Activated CD4-positive, alpha-beta T cell treated with anti-CD3 and anti-CD28 coated beads, Interleukin-10, Interleukin-2, amounts not matched to agents 100 ng/mL and 50 ng/mL, durations not matched to agents 16 hours and 8 hours (primary cell): ENCODE data around the gene KLHL7.
"Not testable (repeated sequence)": the region's sequence is repeated elsewhere in the genome, so short reads cannot be mapped to it uniquely, and the experiment has no call there.

Experiments
- DNase-seq: peaks from one replicate; pipeline ENCODE4 v3.0.0-alpha.2; 2020

The KLHL7 gene

DNA sequence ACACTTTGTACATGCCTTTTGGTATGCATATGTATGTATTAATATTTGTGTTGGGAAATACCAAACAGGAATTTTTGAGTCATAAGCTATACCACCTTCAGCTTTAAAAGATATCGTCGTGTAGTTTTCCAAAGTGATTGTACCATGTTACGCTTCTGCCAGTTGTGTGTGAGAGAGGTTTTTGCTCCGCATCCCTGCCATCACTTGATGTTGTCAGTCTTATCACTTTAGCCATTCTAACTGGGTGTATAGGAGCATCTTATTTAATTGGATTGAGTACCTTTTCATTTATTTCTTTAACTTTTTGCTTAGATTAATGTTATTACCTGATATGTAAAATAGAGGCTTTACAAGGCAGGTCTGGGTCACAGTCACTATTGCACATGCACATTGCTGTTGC, 3.4 kb downstream of the KLHL7 start:
- no peak for DNase-seq

DNA sequence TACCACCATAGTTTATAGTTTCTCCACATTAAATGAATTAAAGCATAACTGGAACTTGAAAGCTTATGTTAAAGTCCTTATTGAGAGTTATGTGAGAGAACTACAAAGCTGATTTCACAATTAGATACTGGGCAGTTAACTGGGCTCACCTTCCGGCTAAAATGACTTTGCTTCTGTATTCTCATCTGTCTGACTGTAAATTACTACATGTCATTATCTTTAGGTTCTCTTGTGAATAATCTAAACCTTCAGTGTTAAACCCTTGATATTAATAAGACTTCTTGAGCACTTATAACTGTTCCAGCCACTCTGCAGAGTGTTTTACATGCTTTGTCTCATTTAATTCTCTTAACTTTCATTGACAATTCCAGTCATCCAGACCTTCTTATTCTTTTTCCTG, 3.9 kb downstream of the KLHL7 start:
- no peak for DNase-seq

GRCh38 chr7:23114896-23115295, 9.3 kb downstream of the KLHL7 start:
- DNase-seq: no peak

GRCh38 chr7:23115991-23116390, 10.4 kb downstream of the KLHL7 start:
- no peak for DNase-seq

DNA sequence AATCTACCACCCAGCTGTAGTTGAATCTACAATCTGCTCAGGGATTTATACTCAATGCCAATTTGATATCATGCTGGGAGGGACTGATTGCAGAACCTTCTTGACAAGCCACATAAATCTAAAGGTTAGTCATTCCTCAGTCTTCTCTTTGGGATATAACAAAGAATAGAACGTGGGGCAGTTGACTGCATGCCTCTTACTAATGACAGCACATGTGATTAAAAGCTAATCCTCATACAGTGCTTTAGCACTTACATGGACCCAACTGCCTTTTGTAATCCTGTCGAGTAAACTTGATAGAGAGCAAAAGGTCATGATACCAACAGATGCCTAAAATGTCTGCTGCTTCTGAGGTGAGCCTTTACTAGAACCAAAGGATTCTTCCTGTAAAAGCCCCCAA, 12.3 kb downstream of the KLHL7 start:
- no peak for DNase-seq

- DNase-seq: peak; percentile 17
Observed at GRCh38 chr7:23120106-23120505, 14.5 kb downstream of the KLHL7 start.

DNA sequence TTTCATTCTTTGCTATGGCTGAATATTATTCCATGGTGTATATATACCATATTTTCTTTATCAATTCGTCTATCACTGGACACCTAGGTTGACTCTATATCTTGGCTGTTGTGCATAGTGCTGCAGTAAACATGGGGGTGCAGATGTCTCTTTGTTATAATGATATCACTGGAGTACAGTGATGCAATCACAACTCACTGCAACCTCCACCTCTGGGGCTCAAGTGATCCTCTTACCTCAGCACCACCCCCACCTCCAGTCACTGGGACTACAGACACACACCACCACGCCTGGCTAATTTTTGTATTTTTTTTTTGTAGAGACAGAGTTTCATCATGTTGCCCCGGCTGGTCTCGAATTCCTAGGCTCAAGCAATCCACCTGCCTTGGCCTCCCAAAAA, 15.6 kb downstream of the KLHL7 start:
- no peak for DNase-seq

DNA sequence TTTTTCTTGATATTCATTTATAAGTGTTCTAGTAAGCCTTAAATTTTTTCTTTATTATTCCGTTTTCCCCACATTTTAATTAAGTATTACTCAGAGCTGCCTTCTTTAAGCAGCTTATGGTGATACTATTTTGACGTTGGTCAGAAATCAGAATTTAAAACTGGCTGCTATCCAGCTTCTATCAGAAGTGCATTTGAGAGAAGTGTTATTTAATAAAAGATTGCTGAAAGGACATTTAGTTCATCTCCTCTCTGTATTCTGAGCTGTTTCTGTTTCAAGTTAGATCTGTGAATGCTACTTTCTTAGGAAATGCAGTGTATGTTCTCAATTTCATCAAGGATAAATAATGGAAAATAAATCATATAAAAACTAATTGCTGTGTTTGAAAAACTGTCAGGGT, 17.4 kb downstream of the KLHL7 start:
- no peak for DNase-seq

DNA sequence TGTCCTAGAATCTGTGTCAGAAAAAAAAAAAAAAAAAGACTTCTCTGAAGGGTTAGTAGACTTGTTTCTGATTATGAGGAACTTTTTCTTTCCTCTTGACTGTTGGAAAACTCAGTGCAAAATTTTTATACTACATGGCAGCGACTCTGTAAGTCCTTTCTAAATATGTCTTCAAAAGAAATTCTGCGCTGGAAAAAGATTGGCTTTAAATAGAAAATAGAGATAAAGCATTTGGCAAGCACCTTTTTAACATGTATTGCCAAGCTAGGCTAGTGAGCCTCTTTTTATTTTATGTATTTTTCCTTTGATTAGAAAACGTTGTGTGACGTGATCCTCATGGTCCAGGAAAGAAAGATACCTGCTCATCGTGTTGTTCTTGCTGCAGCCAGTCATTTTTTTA, 17.9 kb downstream of the KLHL7 start:
- no peak for DNase-seq

GRCh38 chr7:23129036-23129435, 23.5 kb downstream of the KLHL7 start:
- no peak for DNase-seq

DNA sequence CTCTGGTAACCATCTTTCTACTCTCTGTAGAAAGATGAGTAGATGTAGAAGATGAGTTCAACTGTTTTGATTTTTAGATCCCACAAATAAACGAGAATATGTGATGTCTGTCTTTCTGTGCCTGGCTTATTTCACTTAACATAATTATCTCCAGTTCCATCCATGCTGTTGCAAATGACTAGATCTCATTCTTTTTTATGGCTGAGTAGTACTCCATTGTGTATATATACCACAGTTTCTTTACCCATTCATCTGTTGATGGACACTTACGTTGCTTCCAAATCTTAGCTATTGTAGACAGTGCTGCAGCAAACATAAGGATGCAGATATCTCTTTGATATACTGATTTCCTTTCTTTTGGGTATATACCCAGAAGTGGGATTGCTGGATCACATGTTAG, 26.2 kb downstream of the KLHL7 start:
- not testable (repeated sequence) for DNase-seq

DNA sequence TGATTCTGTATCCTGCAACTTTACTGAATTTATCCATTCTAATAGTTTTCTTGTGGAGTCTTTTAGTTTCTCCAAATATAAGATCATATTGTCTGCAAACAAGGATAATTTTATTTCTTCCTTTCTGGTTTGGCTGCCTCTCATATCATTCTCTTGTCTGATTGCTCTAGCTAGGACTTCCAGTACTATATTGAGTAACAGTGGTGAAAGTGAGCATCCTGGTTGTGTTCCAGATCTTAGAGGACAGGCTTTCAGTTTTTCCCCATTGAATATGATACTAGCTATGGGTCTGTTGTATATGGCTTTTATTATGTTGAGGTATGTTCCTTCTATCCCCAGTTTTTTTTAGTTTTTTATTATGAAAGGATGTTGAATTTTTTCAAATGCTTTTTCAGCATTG, 28.2 kb downstream of the KLHL7 start:
- no peak for DNase-seq

GRCh38 chr7:23135755-23136154, 30.2 kb downstream of the KLHL7 start:
- no peak for DNase-seq

DNA sequence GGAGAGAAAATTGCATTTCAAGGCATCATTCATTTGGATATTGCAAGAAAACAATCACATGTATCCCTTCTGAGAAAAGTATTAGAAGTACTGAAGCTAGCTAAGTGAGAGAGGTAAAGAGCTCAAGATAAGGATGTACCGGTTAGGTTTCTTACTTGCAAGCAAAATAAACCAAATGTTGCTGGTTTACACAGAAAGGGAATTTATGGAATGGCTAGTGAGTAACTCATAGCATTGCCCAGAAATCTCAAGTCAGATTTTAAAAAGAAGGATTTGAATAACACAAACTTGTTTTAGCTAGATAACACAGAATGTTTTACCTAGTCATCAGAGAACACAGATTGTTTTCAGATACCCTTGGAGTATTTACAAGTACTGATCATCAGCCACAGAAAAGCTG, 30.6 kb downstream of the KLHL7 start:
- no peak for DNase-seq

DNA sequence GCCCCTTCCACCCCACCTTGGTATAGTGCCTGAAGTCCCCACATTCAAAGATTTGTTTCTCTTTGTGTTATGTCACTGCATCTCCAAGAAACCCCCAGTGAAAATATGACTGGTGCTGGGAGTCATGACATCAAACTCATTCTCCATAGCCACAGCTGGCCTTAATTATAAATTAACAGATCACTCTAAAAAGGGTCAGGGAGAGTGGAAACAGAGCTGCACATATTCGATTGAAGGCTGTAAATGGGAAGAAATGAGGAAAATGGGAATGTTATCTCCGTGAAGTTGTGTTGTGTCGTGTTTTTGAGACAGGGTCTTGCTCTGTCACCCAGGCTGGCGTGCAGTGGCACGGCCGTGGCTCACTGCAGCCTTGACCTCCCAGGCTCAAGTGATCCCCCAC, 52.1 kb downstream of the KLHL7 start:
- DNase-seq: no peak

- DNase-seq: no peak
Observed at GRCh38 chr7:23158546-23158945, 53.0 kb downstream of the KLHL7 start.

GRCh38 chr7:23161482-23161881, 55.9 kb downstream of the KLHL7 start:
- no peak for DNase-seq

DNA sequence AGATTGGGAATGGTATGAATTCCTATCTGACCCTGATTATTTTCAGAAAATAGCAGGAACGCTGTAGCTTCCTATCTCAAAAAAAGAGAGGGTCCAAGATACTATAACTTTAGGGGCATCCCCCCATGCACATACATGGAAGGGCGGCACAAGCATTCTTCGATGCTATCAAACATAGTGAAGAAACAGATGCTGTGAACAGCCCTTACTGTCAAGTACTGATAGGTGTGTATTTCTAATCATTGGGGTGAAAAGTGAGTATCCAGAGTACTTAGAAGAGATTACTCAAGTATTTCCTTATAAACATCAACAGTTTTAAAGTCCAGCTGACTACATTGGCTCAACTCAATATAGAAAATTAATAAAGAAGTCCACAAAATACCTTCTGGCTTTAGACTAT, 59.3 kb downstream of the KLHL7 start:
- DNase-seq: no peak

DNA sequence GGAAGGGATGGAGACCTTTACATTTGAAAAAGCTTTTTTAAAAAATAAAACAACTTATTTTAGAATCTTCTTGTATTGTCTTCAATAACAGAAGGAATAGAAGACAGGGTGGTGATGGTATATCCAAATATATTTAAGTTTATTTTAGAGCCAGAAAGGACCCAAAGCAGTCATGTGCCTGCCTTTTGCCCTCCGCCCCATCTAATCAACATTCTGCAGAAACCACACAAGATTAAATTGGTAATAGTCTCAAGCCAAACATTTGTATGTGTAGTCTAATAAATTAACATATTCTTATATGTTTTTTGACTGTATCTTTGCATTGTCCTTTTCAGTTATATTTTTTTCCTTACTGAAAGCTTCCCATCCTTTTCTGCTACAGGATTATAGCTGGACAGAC, 59.7 kb downstream of the KLHL7 start:
- no peak for DNase-seq

DNA sequence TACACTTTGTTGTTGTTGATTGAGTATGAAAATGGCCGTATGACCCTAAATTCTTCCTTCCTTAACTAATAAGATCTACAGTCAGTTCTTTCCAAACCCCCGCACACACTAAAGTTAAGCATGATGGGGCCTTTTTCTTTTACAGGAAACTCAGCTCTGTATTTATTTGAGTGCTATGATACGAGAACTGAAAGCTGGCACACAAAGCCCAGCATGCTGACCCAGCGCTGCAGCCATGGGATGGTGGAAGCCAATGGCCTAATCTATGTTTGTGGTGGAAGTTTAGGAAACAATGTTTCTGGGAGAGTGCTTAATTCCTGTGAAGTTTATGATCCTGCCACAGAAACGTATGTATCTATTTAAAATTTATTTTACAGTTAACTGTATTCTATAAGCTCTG, 62.1 kb downstream of the KLHL7 start:
- DNase-seq: no peak

GRCh38 chr7:23168111-23168885, 62.7 kb downstream of the KLHL7 start:
- DNase-seq: no peak

DNA sequence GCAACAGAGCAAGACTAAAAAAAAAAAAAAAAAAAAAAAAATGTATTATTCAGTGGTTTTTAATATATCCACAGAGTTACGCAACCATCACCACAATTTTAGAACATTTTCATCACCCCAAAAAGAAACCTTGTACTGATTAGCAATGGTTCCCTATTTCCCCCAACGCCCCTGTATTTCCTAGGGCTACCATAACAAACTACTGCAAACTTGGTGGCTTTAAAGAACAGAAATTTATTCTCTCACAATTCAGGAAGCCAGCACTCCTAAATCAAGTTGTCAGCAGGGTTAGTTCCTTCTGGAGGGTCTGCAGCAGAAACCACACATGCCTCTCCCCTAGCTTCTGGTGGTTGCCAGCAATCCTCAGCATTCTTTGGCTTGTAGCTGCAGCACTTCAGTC, 70.4 kb downstream of the KLHL7 start:
- DNase-seq: no peak

- DNase-seq: peak; percentile 99
Observed at GRCh38 chr7:23181684-23182553, 76.3 kb downstream of the KLHL7 start, which contains the start of gene NUP42. NUP42 (plus strand) TSS chr7:23182048; CDS start chr7:23182086, 38 bp downstream.

GRCh38 chr7:23183279-23184012, 77.9 kb downstream of the KLHL7 start:
- DNase-seq: no peak
